Ovary (tissue), 3 donors: ENCODE data around the gene WWTR1.

Experiments used
- CTCF ChIP-seq, 3 donors: fragments of 450-650 bp in 2 of 3; fragments of 200-600 bp in 1 of 3; IDR thresholded peaks; one replicate each; pipeline versions ENCODE4 v1.5.1 to v1.8.0; 2016 to 2022; ENCODE audit warnings: antibody characterized with exemption in 3 of 3, mild to moderate bottlenecking in 1 of 3
- POLR2A ChIP-seq: fragments of 450-650 bp; IDR thresholded peaks from one replicate; pipeline ENCODE4 v1.6.1; 2017; ENCODE audit warnings: antibody characterized with exemption, mild to moderate bottlenecking, moderate library complexity
- donor health status: DM: no; HTN: no; CAD: no.

- no peak for TF ChIP-seq CTCF (IDR thresholded peaks at IDR 0.05)
- no peak for TF ChIP-seq POLR2A
Measured at GRCh38 chr3:149586871-149587270, 71.0 kb downstream of the WWTR1 start.
